GM06990 (cell line): Measurements from ENCODE around the gene HSP90B1.

Experiments
- DNase-seq: peaks from one replicate; pipeline ENCODE4 v3.0.0-alpha.2; 2011; ENCODE audit not compliant: insufficient read length; ENCODE audit errors: extremely low read depth
- H3K27me3 ChIP-seq: replicated peaks from 2 replicates; pipeline ENCODE4 v1.6.0; 2011; ENCODE audit warnings: low read length; ENCODE audit not compliant: control insufficient read depth, insufficient read depth
- H3K36me3 ChIP-seq: 2 replicates; pipeline ENCODE4 v1.5.1; 2011; ENCODE audit warnings: low read length; ENCODE audit not compliant: control insufficient read depth, insufficient read depth
- H3K4me3 ChIP-seq: replicated peaks from 2 replicates; pipeline ENCODE4 v1.5.1; 2011; ENCODE audit warnings: low read depth, mild to moderate bottlenecking, control low read depth, low read length
- TF ChIP-seq, protein P1 (sequence below): IDR thresholded peaks from 2 replicates; pipeline ENCODE4 v1.5.1; 2011; ENCODE audit warnings: low read length, control low read depth, mild to moderate bottlenecking, inconsistent platforms; ENCODE audit not compliant: insufficient read depth, poor library complexity, severe bottlenecking

The HSP90B1 gene

DNA sequence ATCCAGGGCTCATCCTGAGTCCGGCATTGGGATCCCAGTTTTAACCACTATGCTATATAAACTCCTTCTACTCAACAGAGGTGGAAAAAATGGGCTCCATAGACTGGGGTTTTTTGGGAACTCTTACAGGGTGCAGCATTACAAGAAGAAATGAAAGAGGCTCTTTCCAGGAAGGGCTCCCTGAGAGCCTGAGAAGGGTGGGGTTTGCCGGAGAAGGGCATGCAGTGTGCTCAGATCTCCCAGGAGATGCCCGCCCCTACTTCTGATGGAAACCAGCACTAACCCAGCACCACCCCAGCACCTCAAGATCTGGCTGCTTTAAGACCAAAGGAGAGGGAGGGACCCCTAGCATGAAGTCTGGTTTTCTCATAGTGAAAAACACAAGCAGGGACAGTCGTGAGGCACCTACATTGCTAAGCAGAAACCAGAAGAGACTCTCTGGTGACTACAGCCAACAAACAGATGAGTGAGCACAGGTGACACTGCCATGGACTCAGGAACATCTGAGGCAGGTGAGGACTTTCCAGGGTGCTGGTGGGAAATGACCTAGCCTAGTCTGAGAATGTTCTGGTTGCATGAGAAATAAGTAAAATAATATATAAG is 43.9 kb upstream of the HSP90B1 start:
- Histone ChIP-seq H3K27me3 (no peaks in the 10 kb centered on the region), H3K4me3 (no peak overlapping the region), H3K36me3 (no peaks in the 10 kb centered on the region)
- DNase-seq = no peak
- TF ChIP-seq, protein P1, sequence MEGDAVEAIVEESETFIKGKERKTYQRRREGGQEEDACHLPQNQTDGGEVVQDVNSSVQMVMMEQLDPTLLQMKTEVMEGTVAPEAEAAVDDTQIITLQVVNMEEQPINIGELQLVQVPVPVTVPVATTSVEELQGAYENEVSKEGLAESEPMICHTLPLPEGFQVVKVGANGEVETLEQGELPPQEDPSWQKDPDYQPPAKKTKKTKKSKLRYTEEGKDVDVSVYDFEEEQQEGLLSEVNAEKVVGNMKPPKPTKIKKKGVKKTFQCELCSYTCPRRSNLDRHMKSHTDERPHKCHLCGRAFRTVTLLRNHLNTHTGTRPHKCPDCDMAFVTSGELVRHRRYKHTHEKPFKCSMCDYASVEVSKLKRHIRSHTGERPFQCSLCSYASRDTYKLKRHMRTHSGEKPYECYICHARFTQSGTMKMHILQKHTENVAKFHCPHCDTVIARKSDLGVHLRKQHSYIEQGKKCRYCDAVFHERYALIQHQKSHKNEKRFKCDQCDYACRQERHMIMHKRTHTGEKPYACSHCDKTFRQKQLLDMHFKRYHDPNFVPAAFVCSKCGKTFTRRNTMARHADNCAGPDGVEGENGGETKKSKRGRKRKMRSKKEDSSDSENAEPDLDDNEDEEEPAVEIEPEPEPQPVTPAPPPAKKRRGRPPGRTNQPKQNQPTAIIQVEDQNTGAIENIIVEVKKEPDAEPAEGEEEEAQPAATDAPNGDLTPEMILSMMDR = no peak

DNA sequence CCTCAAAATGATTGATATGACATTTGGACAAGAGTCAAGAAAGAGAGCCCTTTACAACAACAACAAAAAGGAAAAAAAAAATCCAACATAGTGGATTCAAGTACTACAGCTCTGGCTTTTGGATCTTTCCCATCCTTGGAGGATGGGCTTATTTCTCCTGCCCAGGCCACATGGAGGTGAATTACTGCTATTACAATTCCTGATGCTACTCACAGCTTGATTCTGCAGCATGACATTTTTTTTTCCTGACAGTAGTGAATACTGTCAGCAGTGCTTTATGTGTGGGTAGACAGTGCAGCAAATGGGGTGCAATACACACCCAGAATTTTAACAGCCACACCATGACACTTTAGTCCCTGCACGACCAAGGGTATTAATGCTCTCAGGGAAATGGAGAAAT is 42.5 kb upstream of the HSP90B1 start:
- Histone ChIP-seq H3K4me3 (no peak overlapping the region), H3K36me3 (no peaks in the 10 kb centered on the region), H3K27me3 (no peaks in the 10 kb centered on the region)
- DNase-seq = no peak
- TF ChIP-seq, protein P1 = no peak

DNA sequence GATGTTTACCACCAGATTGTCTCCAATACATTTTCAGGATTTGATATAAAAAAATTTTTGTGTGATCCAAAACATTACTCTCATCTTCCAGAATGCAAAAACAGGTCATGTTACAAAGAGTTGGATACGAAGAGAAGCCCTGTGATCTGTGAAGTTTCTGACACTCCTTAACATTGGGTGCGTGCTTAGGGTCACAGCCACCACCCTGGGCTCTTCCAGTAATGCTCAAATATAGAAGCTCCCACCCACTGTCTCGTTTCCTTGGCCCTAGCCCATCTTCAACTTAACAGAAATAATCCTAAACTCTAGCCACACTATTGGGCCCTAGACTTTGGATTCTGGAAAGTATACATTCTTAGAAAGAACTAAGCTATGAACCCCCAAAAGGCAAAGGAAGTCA is 32.9 kb upstream of the HSP90B1 start:
- no peak for DNase-seq
- TF ChIP-seq, protein P1 = no peak
- no peaks in the 10 kb centered on the region for H3K27me3 ChIP-seq
- no peak overlapping the region for H3K4me3 ChIP-seq
- no peaks in the 10 kb centered on the region for H3K36me3 ChIP-seq

DNA sequence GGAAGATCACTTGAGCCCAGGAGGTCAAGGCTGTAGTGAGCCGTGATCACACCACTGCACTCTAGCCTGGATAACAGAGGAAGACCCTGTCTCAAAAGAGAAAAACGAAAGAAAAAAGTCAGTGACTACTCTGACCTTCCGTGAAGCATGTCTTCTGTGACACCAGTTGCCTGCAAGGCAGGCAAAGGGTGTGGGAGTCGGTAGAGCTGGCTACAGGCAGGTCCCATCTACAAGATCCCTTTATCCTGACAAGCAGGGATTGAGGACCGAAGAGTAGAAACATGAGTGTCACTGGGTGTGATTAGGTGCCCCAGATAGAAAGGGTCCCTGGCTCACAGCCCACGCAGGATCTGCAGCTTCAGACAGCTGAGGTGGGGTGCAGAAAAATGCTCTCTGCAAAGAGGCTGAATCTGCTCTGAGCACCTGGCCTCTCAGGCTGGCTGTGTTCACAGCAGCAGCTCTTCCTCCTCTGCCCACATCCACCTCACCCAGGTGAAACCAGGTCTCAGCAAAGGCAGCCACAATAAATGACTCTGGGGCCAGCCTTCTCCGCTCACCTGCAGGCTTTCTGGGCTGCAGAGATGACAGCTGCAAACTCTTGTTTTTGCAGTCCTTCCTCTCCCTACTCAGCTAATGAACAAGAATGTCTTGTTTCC is 28.6 kb upstream of the HSP90B1 start:
- Histone ChIP-seq H3K36me3 (no peaks in the 10 kb centered on the region), H3K27me3 (no peaks in the 10 kb centered on the region), H3K4me3 (no peak overlapping the region)
- no peak for DNase-seq
- TF ChIP-seq, protein P1 = no peak

DNA sequence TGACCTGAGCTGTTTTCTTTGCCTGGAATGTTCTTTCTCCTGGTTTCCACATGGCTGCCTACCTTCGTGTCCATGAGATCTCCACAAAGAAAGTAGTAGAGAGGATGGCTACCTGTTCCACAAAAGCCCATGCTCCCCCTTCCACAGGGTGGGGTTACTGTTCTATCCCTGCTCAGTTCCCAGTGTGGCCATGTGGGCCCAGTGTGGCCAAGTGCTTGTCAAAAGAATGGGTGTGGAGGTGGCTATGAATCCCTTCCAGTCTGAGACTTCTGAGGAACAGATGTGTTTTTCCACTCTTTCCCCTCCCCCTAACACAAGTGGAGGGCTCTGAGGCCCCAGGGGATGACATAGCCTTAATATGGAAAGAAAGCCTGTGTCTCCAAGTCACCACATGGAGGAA is 26.2 kb upstream of the HSP90B1 start:
- Histone ChIP-seq H3K4me3 (no peak overlapping the region), H3K27me3 (no peaks in the 10 kb centered on the region), H3K36me3 (no peaks in the 10 kb centered on the region)
- TF ChIP-seq, protein P1 = no peak
- no peak for DNase-seq
